Right lobe of liver (tissue), 6 donors: ENCODE data around the gene NDUFB2. TPM values are rescaled to one million over a fixed set of nuclear protein-coding genes. Genes with fewer than 3 reads are reported as not detected.
A peak's percentile ranks its signal among the peaks of the same experiment; 100 is the strongest.

Source experiments
- ATAC-seq, 4 donors: fragments of 200-7000 bp; cut with Tn5 transposase; one replicate each; pipeline ENCODE4 v1.9.1; 2020; ENCODE audit warnings: mild to moderate bottlenecking in 4 of 4, moderate library complexity in 4 of 4
- DNase-seq, 3 donors: peaks; one replicate each; pipeline ENCODE4 v3.0.0-alpha.2; 2020
- H3K27ac ChIP-seq, 3 donors: fragments of 200-600 bp; one replicate each; pipeline ENCODE4 v1.8.0; 2022
- H3K27me3 ChIP-seq, 2 donors: fragments of 200-600 bp; one replicate each; pipeline ENCODE4 v1.8.0; 2022
- H3K36me3 ChIP-seq, 4 donors: fragments of 200-600 bp; sonication (generic) in 1 of 4; one replicate each; pipeline versions ENCODE4 v1.5.1 to v1.8.0; 2017 to 2022; ENCODE audit warnings: control low read depth in 1 of 4
- H3K4me1 ChIP-seq, 4 donors: fragments of 200-600 bp; sonication (generic) in 1 of 4; one replicate each; pipeline versions ENCODE4 v1.5.1 to v1.8.0; 2017 to 2022; ENCODE audit warnings: control low read depth in 1 of 4
- H3K4me3 ChIP-seq, 3 donors: fragments of 200-600 bp; one replicate each; pipeline ENCODE4 v1.8.0; 2022
- H3K9me3 ChIP-seq, 4 donors: fragments of 200-600 bp; sonication (generic) in 1 of 4; one replicate each; pipeline versions ENCODE4 v1.5.1 to v1.8.0; 2017 to 2022; ENCODE audit warnings: control low read depth in 1 of 4
- POLR2A ChIP-seq: fragments of 450-650 bp; IDR thresholded peaks from one replicate; pipeline ENCODE4 v1.6.1; 2017; ENCODE audit warnings: antibody characterized with exemption, mild to moderate bottlenecking
- WGBS: methylation state at CpG from one replicate; pipeline ENCODE4 v1.1.6; 2018; ENCODE audit warnings: low coverage, low lambda C conversion rate; ENCODE audit not compliant: insufficient coverage; ENCODE audit errors: missing lambda C conversion rate; 5-methylcytosine and 5-hydroxymethylcytosine counted together
- intact Hi-C, 2 donors: fragments of 100-400 bp; cut with DNase I; formaldehyde crosslinking; loops; one replicate each; pipeline versions ENCODE4 v1.11.2 to v1.14.1; 2022
- total RNA-seq, 6 experiments: library from RNA; depleted of rRNA in 2 of 6; stranded (reverse); fragments of >200 nt in 2 of 6; fragmentation: NEBNext Ultra II Directional in 3 of 6; extraction: Animal tissue kit (Norgen Biotek cat#: 25700) in 3 of 6; gene quantifications; one replicate each; pipeline versions ENCODE4 v1.1.0 to v1.2.4, GENCODE V29; 2016 to 2023
- TF ChIP-seq, protein P1 (sequence below), 4 donors: fragments of 200-600 bp in 3 of 4; fragments of 450-650 bp in 1 of 4; IDR thresholded peaks; one replicate each; pipeline versions ENCODE4 v1.5.1 to v1.8.0; 2016 to 2022; ENCODE audit warnings: antibody characterized with exemption in 4 of 4, mild to moderate bottlenecking in 2 of 4
- donor health status: DM: no; HTN: yes; CAD: no.
- donor health status: DM: no; HTN: no; CAD: no.
- donor health status: DM: no; HTN: no; CAD: no.
- donor health status: DM: no; HTN: yes; CAD: no.
- donor health status: DM: no; HTN: yes; CAD: no.

NDUFB2 gene
- total RNA-seq, 6 experiments from 2014 or later, result 114 to 235 (median 134) TPM

DNA sequence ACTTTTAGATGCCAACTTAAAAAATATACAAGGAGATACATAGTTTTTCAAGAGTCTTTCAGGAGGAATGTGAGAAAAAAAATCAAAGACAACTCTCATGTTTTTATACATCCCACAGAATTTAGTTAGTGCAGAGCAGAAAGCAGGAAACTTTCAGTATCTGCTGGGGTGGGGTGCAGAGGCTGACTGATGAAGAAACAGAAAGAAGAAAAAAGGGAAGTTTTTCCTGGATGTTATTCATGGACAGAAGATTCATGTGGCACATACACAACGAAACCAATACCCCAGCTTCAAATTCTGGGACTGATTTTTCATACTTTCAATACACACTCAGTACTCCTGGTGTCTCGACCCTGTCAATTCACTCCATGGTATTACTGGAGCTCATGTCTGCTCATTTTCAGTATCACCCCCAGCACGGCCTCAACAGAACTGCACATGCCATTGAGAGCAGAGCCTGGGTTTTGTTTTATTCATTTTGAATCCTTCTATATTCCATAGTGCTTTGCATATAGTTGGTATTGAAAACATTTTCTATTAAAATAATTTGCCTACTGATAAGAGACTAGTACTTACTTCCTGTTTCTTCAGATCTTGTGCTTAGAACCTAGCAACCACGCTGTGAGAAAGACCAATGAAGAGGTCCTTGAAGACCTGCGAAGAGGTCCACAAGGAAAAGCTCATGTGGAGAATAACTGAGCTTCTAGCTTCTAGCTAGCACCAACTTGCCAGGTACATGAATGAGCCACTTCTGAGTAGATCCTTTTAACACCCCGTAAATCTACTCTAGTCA lies 49.0 kb downstream of the NDUFB2 start:
- no peaks in the 10 kb centered on the region for H3K9me3 ChIP-seq
- no peaks in the 10 kb centered on the region for H3K4me1 ChIP-seq
- no peaks in the 10 kb centered on the region for H3K36me3 ChIP-seq
- intact Hi-C loops, result no loop called here
- no peak overlapping the region for H3K27ac ChIP-seq
- H3K27me3 ChIP-seq, result no peaks in the 10 kb centered on the region
- no peak for ATAC-seq
- TF ChIP-seq, protein P1, sequence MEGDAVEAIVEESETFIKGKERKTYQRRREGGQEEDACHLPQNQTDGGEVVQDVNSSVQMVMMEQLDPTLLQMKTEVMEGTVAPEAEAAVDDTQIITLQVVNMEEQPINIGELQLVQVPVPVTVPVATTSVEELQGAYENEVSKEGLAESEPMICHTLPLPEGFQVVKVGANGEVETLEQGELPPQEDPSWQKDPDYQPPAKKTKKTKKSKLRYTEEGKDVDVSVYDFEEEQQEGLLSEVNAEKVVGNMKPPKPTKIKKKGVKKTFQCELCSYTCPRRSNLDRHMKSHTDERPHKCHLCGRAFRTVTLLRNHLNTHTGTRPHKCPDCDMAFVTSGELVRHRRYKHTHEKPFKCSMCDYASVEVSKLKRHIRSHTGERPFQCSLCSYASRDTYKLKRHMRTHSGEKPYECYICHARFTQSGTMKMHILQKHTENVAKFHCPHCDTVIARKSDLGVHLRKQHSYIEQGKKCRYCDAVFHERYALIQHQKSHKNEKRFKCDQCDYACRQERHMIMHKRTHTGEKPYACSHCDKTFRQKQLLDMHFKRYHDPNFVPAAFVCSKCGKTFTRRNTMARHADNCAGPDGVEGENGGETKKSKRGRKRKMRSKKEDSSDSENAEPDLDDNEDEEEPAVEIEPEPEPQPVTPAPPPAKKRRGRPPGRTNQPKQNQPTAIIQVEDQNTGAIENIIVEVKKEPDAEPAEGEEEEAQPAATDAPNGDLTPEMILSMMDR (IDR thresholded peaks at IDR 0.05), result no peak
- no peak for TF ChIP-seq POLR2A
- no peak for DNase-seq
- H3K4me3 ChIP-seq, result no peak overlapping the region
- 79% methylated on average over 5 of the region's 6 CpGs for WGBS

DNA sequence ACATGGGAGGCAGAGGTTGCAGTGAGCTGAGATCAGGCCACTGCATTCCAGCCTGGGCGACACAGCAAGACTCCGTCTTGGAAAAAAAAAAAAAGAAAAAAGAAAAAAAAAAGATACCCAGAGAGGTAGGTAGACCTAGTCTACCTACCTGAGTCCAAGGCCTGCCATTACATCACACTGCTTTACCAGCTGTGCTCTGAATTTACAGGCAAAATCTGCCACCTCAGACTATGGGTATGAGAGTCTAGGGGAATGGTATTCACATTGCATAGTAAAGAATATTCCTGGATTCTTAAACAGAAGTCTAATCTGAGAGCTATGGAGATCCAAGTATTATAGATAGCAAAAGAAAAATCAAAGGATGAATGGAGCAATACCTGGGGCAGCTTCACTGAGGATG lies 50.2 kb downstream of the NDUFB2 start:
- intact Hi-C loops, result no loop called here
- no CpG with 5 or more reads among the region's 2 CpGs for WGBS
- no peaks in the 10 kb centered on the region for H3K36me3 ChIP-seq
- no peak overlapping the region for H3K4me3 ChIP-seq
- DNase-seq (no peak), ATAC-seq (no peak)
- TF ChIP-seq, protein P1 (IDR thresholded peaks at IDR 0.05), result no peak
- TF ChIP-seq POLR2A, result no peak
- no peaks in the 10 kb centered on the region for H3K9me3 ChIP-seq
- H3K27ac ChIP-seq, result no peak overlapping the region
- H3K27me3 ChIP-seq, result no peaks in the 10 kb centered on the region
- H3K4me1 ChIP-seq, result no peaks in the 10 kb centered on the region

DNA sequence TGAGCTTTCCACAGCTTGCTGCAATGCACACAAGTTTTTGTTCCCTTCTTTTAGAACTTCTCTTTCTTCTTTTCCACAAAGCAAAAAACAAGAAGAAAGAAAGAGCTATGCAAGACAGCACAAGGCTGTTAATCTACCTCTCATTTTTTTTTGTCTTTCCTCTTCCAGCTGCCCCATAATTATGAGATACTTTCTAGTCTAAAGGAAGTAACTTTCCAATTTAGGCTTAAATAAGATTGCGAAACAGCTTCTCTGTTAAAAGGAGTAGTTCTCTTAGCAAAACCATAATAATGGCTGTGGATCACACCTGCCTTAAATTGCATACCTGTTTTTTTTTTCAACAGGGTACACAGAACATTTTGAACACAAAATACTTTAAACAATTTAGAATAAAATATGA lies 56.0 kb downstream of the NDUFB2 start:
- no peaks in the 10 kb centered on the region for H3K9me3 ChIP-seq
- 92% methylated on average over 1 of the region's 1 CpG for WGBS

DNA sequence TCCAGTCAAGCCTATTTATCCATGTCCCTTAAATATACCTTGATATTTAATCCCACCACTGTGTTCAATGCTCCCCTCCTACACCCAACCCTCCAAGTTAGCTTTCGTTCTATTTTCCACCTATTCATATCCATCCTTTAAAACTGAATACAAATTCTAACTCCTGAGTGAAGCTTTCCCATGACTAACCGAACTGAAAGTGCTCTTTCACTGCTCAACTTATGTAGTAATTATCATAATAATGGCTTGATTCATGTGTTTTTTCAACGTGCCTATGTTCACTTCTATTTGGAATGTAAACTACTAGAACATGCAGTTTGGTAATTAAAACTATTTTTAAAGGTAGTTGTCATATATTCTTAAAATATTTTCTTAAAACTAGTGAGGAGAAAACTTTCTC lies 58.0 kb downstream of the NDUFB2 start:
- no peak for TF ChIP-seq POLR2A
- TF ChIP-seq, protein P1 (IDR thresholded peaks at IDR 0.05), result no peak
- DNase-seq (no peak), ATAC-seq (no peak)
- H3K4me3 ChIP-seq, result no peak overlapping the region
- no peaks in the 10 kb centered on the region for H3K4me1 ChIP-seq
- H3K9me3 ChIP-seq, result no peaks in the 10 kb centered on the region
- 69% methylated on average over 3 of the region's 3 CpGs for WGBS
- H3K27ac ChIP-seq, result no peak overlapping the region
- H3K36me3 ChIP-seq, result peaks cover 0 to 7% (median 0%) of the 10 kb centered on the region in 4 donors
- H3K27me3 ChIP-seq, result no peaks in the 10 kb centered on the region
- intact Hi-C loops, result no loop called here

More for the DNA sequence above, 56.0 kb downstream of the NDUFB2 start:
- ATAC-seq, result peak in 1 of 4 donors; percentile 16
- no peaks in the 10 kb centered on the region for H3K27me3 ChIP-seq
- no peak for DNase-seq
- intact Hi-C loops, result no loop called here
- H3K4me1 ChIP-seq, result no peaks in the 10 kb centered on the region
- no peak for TF ChIP-seq POLR2A
- TF ChIP-seq, protein P1 (IDR thresholded peaks at IDR 0.05), result no peak
- H3K36me3 ChIP-seq, result peaks cover 0 to 7% (median 0%) of the 10 kb centered on the region in 4 donors
- no peak overlapping the region for H3K4me3 ChIP-seq
- no peak overlapping the region for H3K27ac ChIP-seq

Other genes with a start within 250 kb of the NDUFB2 start
- 10 to 100 TPM; 27.0 to 49.3 (median 32.8) TPM for gene MKRN1, start 217.2 kb upstream of the NDUFB2 start, total RNA-seq
- gene DENND2A, start 55.9 kb upstream of the NDUFB2 start, total RNA-seq, result 1 to 10 TPM; 1.4 to 3.6 (median 2.4) TPM
- gene ADCK2, start 23.8 kb upstream of the NDUFB2 start, total RNA-seq, result 10 to 100 TPM in 3 of 6 experiments, 1 to 10 TPM in 3; 7.8 to 13.9 (median 10.2) TPM
- 10 to 100 TPM in 5 of 6 experiments, 1 to 10 TPM in 1; 9.0 to 17.7 (median 13.2) TPM for gene BRAF, start 228.2 kb downstream of the NDUFB2 start, total RNA-seq